K562 (cell line): ENCODE measurements around the gene UFC1. TPM values are rescaled to one million over a fixed set of nuclear protein-coding genes. Genes with fewer than 3 reads are reported as not detected.

Source experiments
- GTF2A2 ChIP-seq: IDR thresholded peaks from 2 replicates; pipeline ENCODE4 v1.6.1; 2016; ENCODE audit warnings: mild to moderate bottlenecking, missing genetic modification characterization, missing compliant biosample characterization
- HDAC2 ChIP-seq: fragments of 450-650 bp; IDR thresholded peaks from 2 replicates; pipeline ENCODE4 v1.6.1; 2016; ENCODE audit warnings: mild to moderate bottlenecking
- HMG20B ChIP-seq: fragments of 250-450 bp; sonication (Bioruptor Pico); IDR thresholded peaks from 2 replicates; pipeline ENCODE4 v1.5.0; 2021; ENCODE audit warnings: mild to moderate bottlenecking
- HSF4 ChIP-seq: fragments of 250-450 bp; sonication (Bioruptor Pico); IDR thresholded peaks from 2 replicates; pipeline ENCODE4 v2.1.2; 2022; ENCODE audit warnings: mild to moderate bottlenecking, moderate library complexity, borderline replicate concordance
- MXI1 ChIP-seq: IDR thresholded peaks from 2 replicates; pipeline ENCODE4 v1.6.1; 2011; ENCODE audit warnings: low read depth, mild to moderate bottlenecking, improper control_type of control experiment, low read length
- PHF20 ChIP-seq: fragments of 450-650 bp; IDR thresholded peaks from 2 replicates; pipeline ENCODE4 v1.6.1; 2018; ENCODE audit not compliant: partially characterized antibody
- PHF8 ChIP-seq: fragments of 200-600 bp; sonication (generic); IDR thresholded peaks from 2 replicates; pipeline ENCODE4 v1.6.1; 2012; ENCODE audit warnings: mixed run types, mild to moderate bottlenecking, inconsistent platforms, low read length, moderate library complexity, borderline replicate concordance
- POLR3A ChIP-seq: IDR thresholded peaks from 2 replicates; pipeline ENCODE4 v1.6.1; 2011; ENCODE audit warnings: borderline replicate concordance, mild to moderate bottlenecking, moderate library complexity; ENCODE audit not compliant: insufficient read length, insufficient read depth; ENCODE audit errors: extremely low read depth
- RBM14 ChIP-seq: fragments of 200-400 bp; formaldehyde crosslinking; IDR thresholded peaks from 2 replicates; pipeline ENCODE4 v1.6.1; 2018; ENCODE audit warnings: low read depth, mild to moderate bottlenecking, low read length, moderate library complexity, borderline replicate concordance; ENCODE audit not compliant: insufficient read depth
- SRF ChIP-seq, 2 experiments: fragments of 250-450, 450-650 bp in 1 of 2; sonication (Bioruptor Pico) in 1 of 2; sonication (generic) in 1 of 2; formaldehyde crosslinking; IDR thresholded peaks; 2 replicates each; pipeline versions ENCODE4 v1.5.0 to v1.5.1; 2020 to 2022; ENCODE audit warnings: mild to moderate bottlenecking in 1 of 2, missing genetic modification reagents in 1 of 2
- SRSF1 ChIP-seq: fragments of 200-400 bp; formaldehyde crosslinking; IDR thresholded peaks from 2 replicates; pipeline ENCODE4 v1.6.1; 2017; ENCODE audit warnings: mild to moderate bottlenecking, low read depth, low read length, moderate library complexity
- TAF1 ChIP-seq: IDR thresholded peaks from 2 replicates; pipeline ENCODE4 v1.6.1; 2011; ENCODE audit warnings: mild to moderate bottlenecking, low read length, moderate library complexity; ENCODE audit not compliant: insufficient read depth, control insufficient read depth, severe bottlenecking; ENCODE audit errors: extremely low read depth
- ZNF384 ChIP-seq: IDR thresholded peaks from 2 replicates; pipeline ENCODE4 v1.6.1; 2012; ENCODE audit warnings: low read depth, low read length, improper control_type of control experiment
- ZNF583 ChIP-seq: fragments of 250-450 bp; sonication (Bioruptor Pico); IDR thresholded peaks from 2 replicates; pipeline ENCODE4 v1.4.0; 2020
- polyA plus RNA-seq, 8 experiments: library from polyadenylated mRNA; depleted of rRNA in 4 of 8; stranded (reverse) in 5 of 8; unstranded in 3 of 8; fragments of >200 nt; fragmentation: Nextera tagmentation in 2 of 8; fragmentation: Illumina TruSeq in 1 of 8; extraction: Ambion mirVana in 2 of 8; extraction: Trizol in 1 of 8; gene quantifications; 2 replicates each; pipeline versions ENCODE4 v1.2.1 to v1.2.3, GENCODE V29; 2011 to 2014; ENCODE audit warnings: inconsistent platforms in 1 of 8, missing spikeins in 1 of 8
- total RNA-seq, 7 experiments: library from RNA; depleted of rRNA in 6 of 7; stranded (reverse); fragments of >200 nt in 6 of 7; fragmentation: Illumina TruSeq in 2 of 7; extraction: Trizol in 2 of 7; gene quantifications; 2 replicates each; pipeline versions ENCODE4 v1.2.1 to v1.2.3, GENCODE V29; 2011 to 2021; ENCODE audit warnings: low replicate concordance in 1 of 7
- TF ChIP-seq, protein P1 (sequence below): IDR thresholded peaks from 3 replicates; pipeline ENCODE4 v1.6.1; 2011; ENCODE audit warnings: borderline replicate concordance, mild to moderate bottlenecking, moderate library complexity; ENCODE audit not compliant: insufficient read length; ENCODE audit errors: extremely low read depth
- TF ChIP-seq, protein P2 (sequence below): fragments of 450-650 bp; IDR thresholded peaks from 2 replicates; pipeline ENCODE4 v1.6.1; 2016; ENCODE audit warnings: borderline replicate concordance
- TF ChIP-seq, protein P3 (sequence below): sonication (generic); formaldehyde crosslinking; IDR thresholded peaks from 2 replicates; pipeline ENCODE4 v1.8.1; 2023; ENCODE audit warnings: missing genetic modification reagents, mild to moderate bottlenecking, borderline replicate concordance

Gene UFC1
- total and polyA plus RNA-seq, 9 of the 15 experiments (the other 6 are each of a cell fraction or from before 2014, with no cell fraction given) = 92.8 to 220 (median 161) TPM

DNA sequence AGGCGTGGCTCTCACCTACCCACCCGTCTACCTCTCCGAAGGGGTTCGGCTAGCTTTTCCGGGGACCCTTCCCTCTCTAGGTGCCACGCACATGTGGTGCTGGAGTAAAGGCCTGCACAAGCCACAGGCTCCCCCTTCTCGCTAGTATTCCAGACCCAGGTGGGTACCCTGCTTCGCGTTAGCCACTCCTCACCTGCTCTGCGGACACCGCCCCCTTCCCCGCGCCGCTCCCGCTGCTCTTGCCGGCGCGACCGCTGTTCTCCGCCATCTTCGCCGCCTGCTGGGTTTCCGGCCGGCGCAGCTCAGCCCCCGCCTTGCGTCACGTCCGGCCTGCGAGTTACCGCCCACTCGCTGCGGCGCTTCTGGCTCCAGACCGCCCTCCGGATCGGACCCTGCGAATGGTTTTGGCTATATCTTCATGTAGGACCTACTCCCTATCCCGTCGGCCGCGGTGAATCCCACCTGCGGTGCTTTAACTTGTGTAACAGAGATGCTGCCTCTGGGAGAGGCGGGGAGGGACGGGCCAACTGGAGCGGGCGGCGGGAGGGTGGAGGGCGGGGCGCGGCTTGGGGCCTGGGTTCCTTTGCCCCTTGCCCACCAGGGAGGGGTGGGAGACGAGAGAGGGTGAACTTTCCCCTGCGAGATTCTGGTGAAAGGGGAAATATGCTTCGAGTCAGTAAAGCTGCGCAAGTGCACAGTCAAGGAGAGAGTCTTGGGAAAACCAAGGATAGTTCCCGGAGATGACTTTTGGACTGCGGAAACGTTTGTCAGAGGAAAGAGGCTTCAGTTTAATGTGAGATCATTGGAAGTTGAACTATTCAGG lies 35.8 kb upstream of the UFC1 start, which contains the start of the genes NIT1 and PFDN2 (continued):
- TF ChIP-seq ZNF384 (no peak), GTF2A2 (tag) (no peak), MXI1 (peak; percentile 37; the same call in 1 of the 2 replicates), TAF1 (peak; percentile 96), PHF8 (peak; percentile 98), SRF (CRISPR knock-in tag; IDR thresholded peaks at IDR 0.05) (no peak; a peak in 2 of 4 replicates), ZNF583 (CRISPR knock-in tag) (peak; percentile 57; the same call in 1 of the 2 replicates), POLR3A (no peak), PHF20 (peak; percentile 82), SRSF1 (no peak), HSF4 (no peak), HMG20B (CRISPR knock-in tag) (no peak), HDAC2 (peak; percentile 45), RBM14 (no peak)
- TF ChIP-seq, protein P1, sequence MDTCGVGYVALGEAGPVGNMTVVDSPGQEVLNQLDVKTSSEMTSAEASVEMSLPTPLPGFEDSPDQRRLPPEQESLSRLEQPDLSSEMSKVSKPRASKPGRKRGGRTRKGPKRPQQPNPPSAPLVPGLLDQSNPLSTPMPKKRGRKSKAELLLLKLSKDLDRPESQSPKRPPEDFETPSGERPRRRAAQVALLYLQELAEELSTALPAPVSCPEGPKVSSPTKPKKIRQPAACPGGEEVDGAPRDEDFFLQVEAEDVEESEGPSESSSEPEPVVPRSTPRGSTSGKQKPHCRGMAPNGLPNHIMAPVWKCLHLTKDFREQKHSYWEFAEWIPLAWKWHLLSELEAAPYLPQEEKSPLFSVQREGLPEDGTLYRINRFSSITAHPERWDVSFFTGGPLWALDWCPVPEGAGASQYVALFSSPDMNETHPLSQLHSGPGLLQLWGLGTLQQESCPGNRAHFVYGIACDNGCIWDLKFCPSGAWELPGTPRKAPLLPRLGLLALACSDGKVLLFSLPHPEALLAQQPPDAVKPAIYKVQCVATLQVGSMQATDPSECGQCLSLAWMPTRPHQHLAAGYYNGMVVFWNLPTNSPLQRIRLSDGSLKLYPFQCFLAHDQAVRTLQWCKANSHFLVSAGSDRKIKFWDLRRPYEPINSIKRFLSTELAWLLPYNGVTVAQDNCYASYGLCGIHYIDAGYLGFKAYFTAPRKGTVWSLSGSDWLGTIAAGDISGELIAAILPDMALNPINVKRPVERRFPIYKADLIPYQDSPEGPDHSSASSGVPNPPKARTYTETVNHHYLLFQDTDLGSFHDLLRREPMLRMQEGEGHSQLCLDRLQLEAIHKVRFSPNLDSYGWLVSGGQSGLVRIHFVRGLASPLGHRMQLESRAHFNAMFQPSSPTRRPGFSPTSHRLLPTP = no peak
- TF ChIP-seq, protein P2, sequence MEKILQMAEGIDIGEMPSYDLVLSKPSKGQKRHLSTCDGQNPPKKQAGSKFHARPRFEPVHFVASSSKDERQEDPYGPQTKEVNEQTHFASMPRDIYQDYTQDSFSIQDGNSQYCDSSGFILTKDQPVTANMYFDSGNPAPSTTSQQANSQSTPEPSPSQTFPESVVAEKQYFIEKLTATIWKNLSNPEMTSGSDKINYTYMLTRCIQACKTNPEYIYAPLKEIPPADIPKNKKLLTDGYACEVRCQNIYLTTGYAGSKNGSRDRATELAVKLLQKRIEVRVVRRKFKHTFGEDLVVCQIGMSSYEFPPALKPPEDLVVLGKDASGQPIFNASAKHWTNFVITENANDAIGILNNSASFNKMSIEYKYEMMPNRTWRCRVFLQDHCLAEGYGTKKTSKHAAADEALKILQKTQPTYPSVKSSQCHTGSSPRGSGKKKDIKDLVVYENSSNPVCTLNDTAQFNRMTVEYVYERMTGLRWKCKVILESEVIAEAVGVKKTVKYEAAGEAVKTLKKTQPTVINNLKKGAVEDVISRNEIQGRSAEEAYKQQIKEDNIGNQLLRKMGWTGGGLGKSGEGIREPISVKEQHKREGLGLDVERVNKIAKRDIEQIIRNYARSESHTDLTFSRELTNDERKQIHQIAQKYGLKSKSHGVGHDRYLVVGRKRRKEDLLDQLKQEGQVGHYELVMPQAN = peak; percentile 98
- TF ChIP-seq, protein P3, sequence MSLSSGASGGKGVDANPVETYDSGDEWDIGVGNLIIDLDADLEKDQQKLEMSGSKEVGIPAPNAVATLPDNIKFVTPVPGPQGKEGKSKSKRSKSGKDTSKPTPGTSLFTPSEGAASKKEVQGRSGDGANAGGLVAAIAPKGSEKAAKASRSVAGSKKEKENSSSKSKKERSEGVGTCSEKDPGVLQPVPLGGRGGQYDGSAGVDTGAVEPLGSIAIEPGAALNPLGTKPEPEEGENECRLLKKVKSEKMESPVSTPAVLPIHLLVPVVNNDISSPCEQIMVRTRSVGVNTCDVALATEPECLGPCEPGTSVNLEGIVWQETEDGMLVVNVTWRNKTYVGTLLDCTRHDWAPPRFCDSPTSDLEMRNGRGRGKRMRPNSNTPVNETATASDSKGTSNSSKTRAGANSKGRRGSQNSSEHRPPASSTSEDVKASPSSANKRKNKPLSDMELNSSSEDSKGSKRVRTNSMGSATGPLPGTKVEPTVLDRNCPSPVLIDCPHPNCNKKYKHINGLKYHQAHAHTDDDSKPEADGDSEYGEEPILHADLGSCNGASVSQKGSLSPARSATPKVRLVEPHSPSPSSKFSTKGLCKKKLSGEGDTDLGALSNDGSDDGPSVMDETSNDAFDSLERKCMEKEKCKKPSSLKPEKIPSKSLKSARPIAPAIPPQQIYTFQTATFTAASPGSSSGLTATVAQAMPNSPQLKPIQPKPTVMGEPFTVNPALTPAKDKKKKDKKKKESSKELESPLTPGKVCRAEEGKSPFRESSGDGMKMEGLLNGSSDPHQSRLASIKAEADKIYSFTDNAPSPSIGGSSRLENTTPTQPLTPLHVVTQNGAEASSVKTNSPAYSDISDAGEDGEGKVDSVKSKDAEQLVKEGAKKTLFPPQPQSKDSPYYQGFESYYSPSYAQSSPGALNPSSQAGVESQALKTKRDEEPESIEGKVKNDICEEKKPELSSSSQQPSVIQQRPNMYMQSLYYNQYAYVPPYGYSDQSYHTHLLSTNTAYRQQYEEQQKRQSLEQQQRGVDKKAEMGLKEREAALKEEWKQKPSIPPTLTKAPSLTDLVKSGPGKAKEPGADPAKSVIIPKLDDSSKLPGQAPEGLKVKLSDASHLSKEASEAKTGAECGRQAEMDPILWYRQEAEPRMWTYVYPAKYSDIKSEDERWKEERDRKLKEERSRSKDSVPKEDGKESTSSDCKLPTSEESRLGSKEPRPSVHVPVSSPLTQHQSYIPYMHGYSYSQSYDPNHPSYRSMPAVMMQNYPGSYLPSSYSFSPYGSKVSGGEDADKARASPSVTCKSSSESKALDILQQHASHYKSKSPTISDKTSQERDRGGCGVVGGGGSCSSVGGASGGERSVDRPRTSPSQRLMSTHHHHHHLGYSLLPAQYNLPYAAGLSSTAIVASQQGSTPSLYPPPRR (CRISPR knock-in tag) = peak; percentile 94
